OCI-LY3 (cell line): Measurements from ENCODE around the gene CYS1.

Experiments used
- CTCF ChIP-seq: fragments of 200-600, 300-600 bp; sonication (generic); IDR thresholded peaks from 2 replicates; pipeline ENCODE4 v1.5.1; 2014; ENCODE audit warnings: antibody characterized with exemption, low read length, low read depth
- EZH2phosphoT487 ChIP-seq: fragments of 200-600 bp; shearing (Covaris generic); IDR thresholded peaks from 2 replicates; pipeline ENCODE4 v1.6.1; 2018; ENCODE audit warnings: antibody characterized with exemption, mixed run types, low read depth

- TF ChIP-seq CTCF (no peak), EZH2phosphoT487 (no peak)
Measured at GRCh38 chr2:10047616-10048500, 32.4 kb downstream of the CYS1 start.
